Natural killer cell treated with Interleukin-12 subunit alpha and Interleukin-12 subunit beta and Interleukin-15 and Interleukin-18, amount 100 ng/mL, for 72 hours (primary cell): ENCODE data around the gene CEP170. TPM values are rescaled to one million over a fixed set of nuclear protein-coding genes. Genes with fewer than 3 reads are reported as not detected.

Experiments used
- ATAC-seq, 2 donors: fragments of 150-1000 bp; cut with Tn5 transposase in 1 of 2; sonication (Bioruptor Pico), chemical (Tn5 transposase) in 1 of 2; 2 replicates each; pipeline ENCODE4 v1.10.0; 2021
- DNase-seq: peaks from one replicate; pipeline ENCODE4 v3.0.0; 2022; ENCODE audit warnings: low spot score
- H3K27ac Mint-ChIP-seq, 2 donors: 1 replicate in 1 of 2; 2 replicates in 1 of 2; pipeline ENCODE4 v1.8.0; 2022; ENCODE audit warnings: mixed read lengths in 2 of 2, mild to moderate bottlenecking in 1 of 2, moderate library complexity in 1 of 2
- H3K27me3 Mint-ChIP-seq, 2 donors: 1 replicate in 1 of 2; 2 replicates in 1 of 2; pipeline ENCODE4 v1.8.0; 2022; ENCODE audit warnings: mixed read lengths in 2 of 2
- H3K36me3 Mint-ChIP-seq: one replicate; pipeline ENCODE4 v1.8.0; 2022; ENCODE audit warnings: mixed read lengths
- H3K4me1 Mint-ChIP-seq, 2 donors: 1 replicate in 1 of 2; 2 replicates in 1 of 2; pipeline ENCODE4 v1.8.0; 2022; ENCODE audit warnings: low read depth in 2 of 2, mixed read lengths in 2 of 2, mild to moderate bottlenecking in 1 of 2
- H3K4me3 Mint-ChIP-seq: one replicate; pipeline ENCODE4 v1.8.0; 2022; ENCODE audit warnings: mixed read lengths
- H3K9me3 Mint-ChIP-seq: 2 replicates; pipeline ENCODE4 v1.8.0; 2022; ENCODE audit warnings: mixed read lengths
- total RNA-seq, 2 donors: library from RNA; stranded (reverse); gene quantifications; one replicate each; pipeline ENCODE4 v1.2.3, GENCODE V29; 2022

Gene CEP170
- total RNA-seq, 2 donors from 2014 or later: 15.7 to 34.2 TPM

- Mint-ChIP-seq H3K27ac (no peak overlapping the region), H3K27me3 (no peaks in the 10 kb centered on the region), H3K36me3 (peaks cover 9% of the 10 kb centered on the region), H3K4me1 (peaks cover 0 to 3% of the 10 kb centered on the region in 2 donors), H3K9me3 (no peaks in the 10 kb centered on the region), H3K4me3 (no peak overlapping the region)
- DNase-seq (no peak), ATAC-seq (no peak)
These were observed 20.2 kb upstream of the CEP170 start for GRCh38 chr1:243275316-243275715.

GRCh38 chr1:243273945-243274344 lies 18.9 kb upstream of the CEP170 start:
- no peak for DNase-seq
- no peak overlapping the region for H3K4me3 Mint-ChIP-seq
- peaks cover 2 to 4% of the 10 kb centered on the region in 2 donors for H3K4me1 Mint-ChIP-seq
- H3K27ac Mint-ChIP-seq: no peak overlapping the region
- H3K9me3 Mint-ChIP-seq: no peaks in the 10 kb centered on the region
- no peaks in the 10 kb centered on the region for H3K27me3 Mint-ChIP-seq
- no peak for ATAC-seq
- H3K36me3 Mint-ChIP-seq: peaks cover 9% of the 10 kb centered on the region

GRCh38 chr1:243273506-243273905 lies 18.4 kb upstream of the CEP170 start:
- Mint-ChIP-seq H3K9me3 (no peaks in the 10 kb centered on the region), H3K36me3 (peaks cover 9% of the 10 kb centered on the region), H3K4me3 (no peak overlapping the region), H3K4me1 (peaks cover 4 to 6% of the 10 kb centered on the region in 2 donors), H3K27ac (no peak overlapping the region), H3K27me3 (no peaks in the 10 kb centered on the region)
- DNase-seq: no peak
- no peak for ATAC-seq

- no peak overlapping the region for H3K27ac Mint-ChIP-seq
- DNase-seq: no peak
- no peak for ATAC-seq
- peaks cover 4 to 6% of the 10 kb centered on the region in 2 donors for H3K4me1 Mint-ChIP-seq
- no peaks in the 10 kb centered on the region for H3K9me3 Mint-ChIP-seq
- H3K36me3 Mint-ChIP-seq: peaks cover 9% of the 10 kb centered on the region
- no peaks in the 10 kb centered on the region for H3K27me3 Mint-ChIP-seq
- no peak overlapping the region for H3K4me3 Mint-ChIP-seq
These were observed 17.3 kb upstream of the CEP170 start for GRCh38 chr1:243272401-243272800.

GRCh38 chr1:243271996-243272395 lies 16.9 kb upstream of the CEP170 start:
- Mint-ChIP-seq H3K27me3 (no peaks in the 10 kb centered on the region), H3K36me3 (peaks cover 9% of the 10 kb centered on the region), H3K27ac (no peak overlapping the region), H3K9me3 (no peaks in the 10 kb centered on the region), H3K4me1 (peaks cover 4 to 6% of the 10 kb centered on the region in 2 donors), H3K4me3 (no peak overlapping the region)
- ATAC-seq: no peak
- no peak for DNase-seq

- H3K9me3 Mint-ChIP-seq: no peaks in the 10 kb centered on the region
- H3K4me1 Mint-ChIP-seq: peaks cover 4 to 6% of the 10 kb centered on the region in 2 donors
- H3K27me3 Mint-ChIP-seq: no peaks in the 10 kb centered on the region
- no peak overlapping the region for H3K27ac Mint-ChIP-seq
- no peak for DNase-seq
- peaks cover 7% of the 10 kb centered on the region for H3K36me3 Mint-ChIP-seq
- H3K4me3 Mint-ChIP-seq: no peak overlapping the region
- no peak for ATAC-seq
These were observed 15.2 kb upstream of the CEP170 start for GRCh38 chr1:243270097-243270864.

GRCh38 chr1:243269461-243269801 lies 14.3 kb upstream of the CEP170 start:
- peaks cover 6 to 11% of the 10 kb centered on the region in 2 donors for H3K4me1 Mint-ChIP-seq
- no peaks in the 10 kb centered on the region for H3K27me3 Mint-ChIP-seq
- H3K4me3 Mint-ChIP-seq: no peak overlapping the region
- no peak overlapping the region for H3K27ac Mint-ChIP-seq
- no peaks in the 10 kb centered on the region for H3K9me3 Mint-ChIP-seq
- ATAC-seq (no peak), DNase-seq (no peak)
- H3K36me3 Mint-ChIP-seq: no peaks in the 10 kb centered on the region

GRCh38 chr1:243268751-243269460 lies 13.8 kb upstream of the CEP170 start:
- ATAC-seq (no peak), DNase-seq (no peak)
- H3K9me3 Mint-ChIP-seq: no peaks in the 10 kb centered on the region
- no peaks in the 10 kb centered on the region for H3K36me3 Mint-ChIP-seq
- no peak overlapping the region for H3K4me3 Mint-ChIP-seq
- peaks cover 4 to 16% of the 10 kb centered on the region in 2 donors for H3K4me1 Mint-ChIP-seq
- H3K27me3 Mint-ChIP-seq: no peaks in the 10 kb centered on the region
- no peak overlapping the region for H3K27ac Mint-ChIP-seq

- H3K27ac Mint-ChIP-seq: no peak overlapping the region
- no peak for ATAC-seq
- DNase-seq: no peak
- no peak overlapping the region for H3K4me3 Mint-ChIP-seq
- no peaks in the 10 kb centered on the region for H3K27me3 Mint-ChIP-seq
- no peaks in the 10 kb centered on the region for H3K9me3 Mint-ChIP-seq
- peaks cover 3 to 19% of the 10 kb centered on the region in 2 donors for H3K4me1 Mint-ChIP-seq
- H3K36me3 Mint-ChIP-seq: no peaks in the 10 kb centered on the region
These were observed 13.0 kb upstream of the CEP170 start for GRCh38 chr1:243267914-243268653.

- Mint-ChIP-seq H3K36me3 (no peaks in the 10 kb centered on the region), H3K9me3 (no peaks in the 10 kb centered on the region), H3K27ac (no peak overlapping the region), H3K4me3 (no peak overlapping the region), H3K4me1 (peaks cover 3 to 19% of the 10 kb centered on the region in 2 donors), H3K27me3 (no peaks in the 10 kb centered on the region)
- DNase-seq: no peak
- ATAC-seq: no peak
These were observed 12.4 kb upstream of the CEP170 start for GRCh38 chr1:243267471-243267880.

- Mint-ChIP-seq H3K4me1 (peaks cover 3 to 19% of the 10 kb centered on the region in 2 donors), H3K4me3 (no peak overlapping the region), H3K36me3 (no peaks in the 10 kb centered on the region), H3K27ac (no peak overlapping the region), H3K9me3 (no peaks in the 10 kb centered on the region), H3K27me3 (no peaks in the 10 kb centered on the region)
- no peak for ATAC-seq
- DNase-seq: no peak
These were observed 11.2 kb upstream of the CEP170 start for GRCh38 chr1:243266231-243266630.

- Mint-ChIP-seq H3K27ac (peak overlapping the region in 1 of 2 donors; percentile 20), H3K4me1 (peaks cover 3 to 19% of the 10 kb centered on the region in 2 donors), H3K27me3 (no peaks in the 10 kb centered on the region), H3K4me3 (no peak overlapping the region), H3K36me3 (no peaks in the 10 kb centered on the region), H3K9me3 (no peaks in the 10 kb centered on the region)
- DNase-seq (no peak), ATAC-seq (peak in 1 of 2 donors; percentile 43)
These were observed 9.6 kb upstream of the CEP170 start for GRCh38 chr1:243264717-243265116.

GRCh38 chr1:243261390-243261789 lies 6.3 kb upstream of the CEP170 start:
- peaks cover under 1 to 14% of the 10 kb centered on the region in 2 donors for H3K4me1 Mint-ChIP-seq
- H3K27me3 Mint-ChIP-seq: no peaks in the 10 kb centered on the region
- H3K36me3 Mint-ChIP-seq: no peaks in the 10 kb centered on the region
- ATAC-seq (no peak), DNase-seq (no peak)
- no peak overlapping the region for H3K27ac Mint-ChIP-seq
- no peaks in the 10 kb centered on the region for H3K9me3 Mint-ChIP-seq
- no peak overlapping the region for H3K4me3 Mint-ChIP-seq
